ENCODE results near the gene TLE2.
"Not testable (repeated sequence)": the region's sequence is repeated elsewhere in the genome, so short reads cannot be mapped to it uniquely, and the experiment has no call there.

Gene TLE2

DNA sequence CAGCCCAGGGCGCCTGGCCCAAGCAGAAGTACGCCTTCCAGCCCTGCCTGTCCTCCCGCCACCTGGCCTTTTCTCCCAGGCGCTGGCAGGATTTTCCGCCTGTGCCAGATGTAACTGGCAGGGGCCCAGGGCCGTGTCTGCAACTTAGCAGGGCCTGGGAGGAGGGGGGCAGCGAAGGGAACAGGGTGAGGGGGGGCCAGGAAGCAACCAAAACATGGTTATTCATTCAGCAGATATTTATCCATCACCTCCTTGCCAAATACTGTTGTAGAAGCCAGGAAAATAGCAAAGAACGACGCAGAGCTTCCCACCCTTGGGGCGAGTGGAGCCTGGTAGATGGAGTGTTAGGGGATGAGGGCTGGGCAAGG is 46.1 kb downstream of the TLE2 start:
- no peak for DNase-seq (ENCODE audit: low read depth)

DNA sequence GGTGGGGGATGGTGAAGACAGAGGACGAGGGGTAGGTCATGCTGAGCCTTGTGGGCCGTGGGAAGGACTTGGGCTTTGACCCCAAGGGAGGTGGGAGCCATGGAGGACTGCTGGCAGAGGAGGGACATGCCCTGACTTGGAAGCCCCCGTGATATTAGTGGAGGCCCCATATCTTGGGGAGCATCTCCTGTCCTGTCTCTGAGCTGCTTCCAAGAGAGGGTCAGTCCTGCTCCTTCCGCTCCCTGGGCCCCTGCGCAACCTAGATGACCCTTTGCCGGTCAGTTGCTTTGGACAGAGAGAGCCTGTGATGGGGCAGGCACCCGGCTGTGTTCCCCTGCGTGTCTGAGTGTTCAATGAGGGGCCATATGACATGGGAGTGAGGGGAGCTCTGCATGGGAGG is 46.5 kb downstream of the TLE2 start:
- no peak for DNase-seq (ENCODE audit: low read depth)

DNA sequence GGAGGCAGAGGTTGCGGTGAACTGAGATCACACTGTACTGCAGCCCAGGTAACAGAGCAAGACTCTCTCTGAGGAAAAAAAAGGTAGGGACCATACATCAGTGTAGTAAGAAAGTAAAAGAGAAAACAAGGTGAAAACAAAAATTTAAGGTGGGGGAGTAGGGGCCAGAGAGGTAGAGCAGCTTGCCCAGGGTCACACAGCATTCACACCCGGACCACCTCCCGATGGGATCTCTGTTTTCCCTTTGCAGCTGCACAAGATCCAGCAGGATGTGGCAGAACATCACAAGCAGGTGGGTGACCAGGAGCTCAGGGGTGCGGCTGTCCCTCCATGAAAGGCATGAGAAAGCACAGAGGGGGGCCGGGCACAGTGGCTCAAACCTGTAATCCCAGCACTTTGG is 47.2 kb downstream of the TLE2 start:
- DNase-seq (ENCODE audit: low read depth), result no peak

DNA sequence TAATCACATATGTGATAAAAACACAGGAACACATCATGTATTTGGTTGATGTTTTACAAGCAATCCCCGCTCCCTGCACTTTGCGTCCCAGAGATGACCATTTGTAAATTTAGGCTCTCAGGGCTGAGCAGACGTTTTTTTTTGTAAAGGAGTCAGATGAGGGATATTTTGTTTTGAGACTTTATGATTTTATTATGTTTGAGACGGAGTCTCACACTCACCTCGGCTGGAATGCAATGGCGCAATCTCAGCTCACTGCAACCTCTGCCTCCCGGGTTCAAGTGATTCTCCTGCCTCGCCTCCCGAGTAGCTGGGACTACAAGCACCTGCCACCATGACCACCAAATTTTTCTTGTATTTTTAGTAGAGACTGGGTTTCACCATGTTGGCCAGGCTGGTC is 50.3 kb downstream of the TLE2 start:
- no peak for DNase-seq (ENCODE audit: low read depth)

DNA sequence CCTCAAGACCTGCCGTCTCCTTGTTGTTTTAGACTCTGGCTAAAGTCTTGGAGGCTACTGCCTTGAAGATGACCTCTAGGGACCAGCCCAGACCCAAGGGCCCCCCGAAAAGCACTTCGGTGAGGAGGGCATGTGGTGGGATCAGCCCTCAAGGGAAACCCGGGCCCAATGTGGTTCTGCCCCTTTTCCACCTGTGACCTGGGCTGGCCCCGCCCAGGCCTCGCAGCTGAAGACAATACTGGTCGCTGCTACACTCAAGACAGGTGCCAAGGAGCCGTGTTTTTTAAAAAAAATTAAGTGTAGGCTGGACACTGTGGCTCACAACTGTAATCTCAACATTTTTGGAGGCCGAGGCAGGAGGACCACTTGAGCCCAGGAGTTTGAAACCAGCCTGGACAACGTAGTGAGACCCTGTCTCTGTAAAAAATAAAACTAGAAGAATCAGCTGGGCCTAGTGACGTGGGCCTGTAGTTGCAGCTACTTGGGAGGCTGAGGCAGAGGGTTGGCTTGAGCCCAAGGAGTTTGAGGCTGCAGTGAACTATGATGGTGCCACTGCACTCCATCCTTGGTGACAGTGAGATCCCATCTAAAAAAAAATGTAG is 50.8 kb downstream of the TLE2 start:
- DNase-seq (ENCODE audit: low read depth), result no peak

DNA sequence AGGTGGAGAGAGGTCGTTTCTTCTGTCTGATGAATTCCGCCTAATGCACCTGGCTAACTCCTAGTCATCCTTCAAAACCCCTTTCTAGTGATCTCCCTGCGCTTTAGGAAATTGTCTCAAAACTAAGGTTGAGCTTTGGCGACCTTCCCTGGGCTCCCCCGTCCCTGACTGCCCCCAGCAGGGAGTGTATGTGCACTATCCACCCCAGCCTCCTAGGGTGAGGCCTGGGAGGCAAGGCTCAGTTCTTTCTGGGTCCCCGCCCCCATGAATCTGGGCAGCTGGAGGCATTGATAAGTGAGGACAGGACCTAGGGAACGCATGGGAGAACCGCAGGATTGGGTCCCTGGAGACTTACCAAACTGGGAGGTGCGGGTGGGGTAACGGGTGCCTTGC is 51.3 kb downstream of the TLE2 start:
- no peak for DNase-seq (ENCODE audit: low read depth)

DNA sequence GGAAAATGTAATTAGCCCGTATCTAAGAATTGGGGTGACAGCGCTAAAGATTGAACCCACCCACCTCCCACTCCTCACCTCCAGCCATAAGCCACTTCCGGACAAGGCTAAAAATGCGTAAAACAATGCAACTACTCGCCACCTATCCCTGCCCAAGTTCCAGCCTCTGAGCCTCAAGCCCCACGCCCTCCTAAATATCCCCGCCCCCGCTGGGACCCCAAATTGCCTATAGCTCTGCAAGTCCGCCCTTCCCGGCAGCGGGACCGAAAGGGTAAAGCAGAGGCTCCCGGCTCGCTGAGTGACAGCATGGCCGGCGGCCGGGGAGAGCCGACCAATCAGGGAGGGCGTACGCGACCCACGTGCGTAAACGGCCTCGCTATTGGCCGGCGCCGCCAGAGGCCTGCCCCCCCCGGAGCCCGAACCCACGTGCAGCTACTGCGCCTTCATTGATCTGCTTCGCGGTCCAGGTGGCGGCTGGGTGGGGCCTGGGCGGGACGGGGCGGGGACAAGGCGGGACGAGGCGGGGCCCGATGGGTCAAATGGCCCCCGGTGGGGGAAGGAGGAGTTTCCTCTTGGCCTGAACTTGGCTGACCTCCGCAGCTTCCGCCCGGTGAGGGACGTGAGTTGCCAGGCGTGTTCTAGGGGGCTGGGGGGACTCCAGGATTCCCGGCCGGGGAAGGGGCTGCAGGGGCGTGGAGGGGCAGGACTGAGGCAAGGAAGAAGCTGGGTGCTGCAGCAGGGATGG is 51.9 kb downstream of the TLE2 start, which contains the start of gene TLE6:
Gene TLE6, plus strand, starts transcription at position 564 of the 745 bp plus-strand sequence. CDS start 670 bp downstream, outside the sequence.
- DNase-seq (ENCODE audit: low read depth), result peak; percentile 76

DNA sequence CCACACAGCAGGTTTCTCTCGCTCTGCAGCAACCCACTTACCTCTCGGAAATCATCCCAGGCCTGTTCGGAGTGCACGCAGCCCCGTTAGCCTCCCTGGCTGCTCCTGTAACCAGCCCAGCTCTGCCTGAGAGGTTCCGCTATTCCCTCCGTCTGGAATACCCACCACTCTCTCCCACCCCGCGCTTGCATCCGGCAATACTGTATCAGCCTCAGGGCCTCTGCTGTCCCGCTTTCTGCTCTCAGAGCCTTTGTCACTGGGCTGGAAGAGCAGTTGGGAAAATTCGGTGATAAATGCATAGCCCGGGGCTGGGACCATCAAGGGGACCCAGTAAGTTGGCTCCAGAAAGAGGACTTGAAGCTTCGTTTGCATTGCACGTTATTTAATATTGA is 52.5 kb downstream of the TLE2 start:
- DNase-seq (ENCODE audit: low read depth), result no peak

DNA sequence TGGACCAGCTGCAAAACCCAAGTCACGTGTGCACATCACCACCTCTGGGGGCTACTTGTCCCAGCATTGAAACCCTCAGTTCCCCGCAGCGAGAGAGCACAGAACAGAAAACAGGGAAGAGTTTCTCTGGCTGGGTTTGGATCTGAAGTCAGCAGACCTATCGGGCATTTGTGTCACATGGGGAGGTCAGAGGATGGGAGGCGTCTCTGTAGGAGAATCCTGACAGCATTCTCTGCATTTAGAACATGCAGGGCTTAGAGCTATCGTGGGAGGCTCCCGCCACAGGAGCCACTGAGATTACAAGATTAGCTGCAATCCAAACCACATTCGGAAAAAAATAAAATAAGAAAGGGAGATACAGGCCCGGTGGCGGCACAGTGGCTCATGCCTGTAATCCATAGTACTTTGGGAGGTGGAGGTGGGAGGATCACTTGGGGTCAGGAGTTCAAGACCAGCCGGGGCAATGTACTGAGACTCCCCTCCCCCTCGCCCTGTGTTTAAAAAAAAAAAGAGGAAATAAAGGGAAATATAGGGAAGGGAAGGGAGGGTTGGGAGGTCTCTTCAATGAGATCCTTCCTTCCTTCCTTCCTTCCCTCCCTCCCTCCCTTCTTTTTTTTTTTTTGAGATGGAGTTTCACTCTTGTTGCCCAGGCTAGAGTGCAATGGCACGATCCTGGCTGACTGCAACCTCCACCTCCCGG is 54.6 kb downstream of the TLE2 start:
- no peak for DNase-seq (ENCODE audit: low read depth)

DNA sequence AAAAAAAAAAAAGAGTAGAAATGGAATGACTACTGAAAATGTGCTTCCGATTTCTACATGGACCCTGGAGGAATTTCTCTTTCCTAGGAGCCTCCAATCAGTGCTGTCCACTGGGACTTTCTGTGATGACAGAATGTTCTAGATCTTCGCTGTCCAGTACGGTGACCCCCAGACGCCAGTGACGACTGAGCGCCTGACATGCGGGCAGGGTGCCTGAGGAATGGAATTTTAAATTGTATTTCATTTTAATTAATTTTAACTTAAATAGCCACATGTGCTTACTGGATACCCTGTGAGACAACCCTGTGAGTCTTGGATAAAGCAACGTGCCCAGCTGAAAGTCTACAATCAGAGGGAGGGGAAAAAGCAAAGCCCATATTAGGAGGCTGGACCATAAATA is 55.9 kb downstream of the TLE2 start:
- no peak for DNase-seq (ENCODE audit: low read depth)

DNA sequence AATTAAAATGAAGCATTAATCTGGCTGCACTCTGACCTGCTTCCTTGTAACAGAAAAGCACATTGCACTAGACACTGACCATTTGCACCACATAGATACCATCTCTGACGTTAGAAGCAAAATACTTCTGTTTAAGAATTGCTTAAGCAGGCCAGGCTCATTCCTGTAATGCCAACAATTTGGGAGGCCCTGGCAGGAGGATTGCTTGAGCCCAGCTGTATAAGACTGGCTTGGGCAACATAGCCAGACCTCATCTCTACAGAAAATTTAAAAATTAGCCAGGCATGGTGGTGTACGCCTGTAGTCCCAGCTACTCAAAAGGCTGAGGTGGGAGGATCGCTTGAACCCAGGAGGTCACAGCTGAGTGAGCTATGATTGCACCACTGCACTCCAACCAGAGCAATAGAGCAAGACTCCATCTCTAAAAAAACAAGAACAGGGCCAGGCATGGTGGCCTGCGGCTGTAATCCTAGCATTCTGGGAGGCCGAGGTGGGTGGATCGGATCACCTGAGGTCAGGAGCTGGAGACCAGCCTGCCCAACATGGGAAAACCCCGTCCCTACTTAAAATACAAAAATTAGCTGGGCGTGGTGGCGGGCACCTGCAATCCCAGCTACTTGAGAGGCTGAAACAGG is 58.8 kb downstream of the TLE2 start:
- DNase-seq (ENCODE audit: low read depth), result no peak

DNA sequence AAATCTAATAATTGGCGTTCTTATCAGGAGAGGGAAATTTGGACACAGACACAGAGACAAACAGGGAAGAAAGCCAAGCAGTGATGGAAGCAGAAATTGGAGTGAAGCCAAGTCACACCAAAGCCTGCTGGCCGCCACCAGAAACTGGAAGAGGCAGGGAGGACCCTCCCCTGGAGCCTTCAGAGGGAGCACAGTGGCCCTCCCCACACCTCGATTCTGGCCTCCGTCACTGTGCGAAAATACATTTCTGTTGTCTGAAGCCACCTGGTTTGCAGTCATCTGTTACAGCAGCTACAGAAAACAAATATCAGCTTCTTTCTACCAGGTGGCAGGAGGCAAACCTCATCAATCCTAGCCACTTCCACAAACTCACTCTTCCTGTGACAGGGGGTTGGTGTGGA is 60.0 kb downstream of the TLE2 start:
- DNase-seq (ENCODE audit: low read depth), result no peak

DNA sequence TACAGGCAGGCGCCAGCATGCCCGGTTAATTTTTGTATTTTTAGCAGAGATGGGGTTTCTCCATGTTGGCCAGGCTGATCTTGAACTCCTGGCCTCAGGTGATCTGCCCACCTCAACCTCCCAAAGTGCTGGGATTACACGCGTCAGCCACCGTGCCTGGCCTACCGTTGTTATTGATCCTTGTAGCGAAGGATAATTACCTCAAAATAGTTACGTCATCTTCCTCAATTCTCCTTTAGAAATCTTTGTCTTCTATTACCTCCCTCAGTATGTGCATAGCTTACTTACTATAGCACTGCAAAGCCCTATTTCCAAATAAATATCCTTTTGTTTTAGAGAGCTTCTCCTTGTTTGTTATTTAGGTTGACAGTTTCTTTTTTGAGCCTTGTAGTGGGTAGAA is 61.1 kb downstream of the TLE2 start:
- DNase-seq (ENCODE audit: low read depth), result no peak

DNA sequence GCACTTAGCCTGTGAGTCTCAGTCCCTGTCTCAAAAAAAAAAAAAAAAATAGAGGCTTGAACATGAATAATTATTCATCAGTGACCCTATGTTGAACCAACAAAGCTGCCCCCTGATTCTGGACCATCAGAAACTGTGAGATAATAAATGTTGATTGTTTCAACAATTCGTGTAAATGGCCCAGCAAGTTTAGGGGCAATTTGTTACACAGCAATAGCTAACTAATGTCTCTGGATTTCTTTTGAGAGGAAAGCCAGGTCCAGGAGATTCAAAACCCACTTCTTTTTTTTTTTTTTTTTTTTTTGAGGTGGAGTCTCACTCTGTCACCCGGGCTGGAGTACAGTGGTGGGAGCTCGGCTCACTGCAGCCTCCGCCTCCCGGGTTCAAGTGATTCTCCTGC is 64.2 kb downstream of the TLE2 start:
- DNase-seq (ENCODE audit: low read depth), result no peak

DNA sequence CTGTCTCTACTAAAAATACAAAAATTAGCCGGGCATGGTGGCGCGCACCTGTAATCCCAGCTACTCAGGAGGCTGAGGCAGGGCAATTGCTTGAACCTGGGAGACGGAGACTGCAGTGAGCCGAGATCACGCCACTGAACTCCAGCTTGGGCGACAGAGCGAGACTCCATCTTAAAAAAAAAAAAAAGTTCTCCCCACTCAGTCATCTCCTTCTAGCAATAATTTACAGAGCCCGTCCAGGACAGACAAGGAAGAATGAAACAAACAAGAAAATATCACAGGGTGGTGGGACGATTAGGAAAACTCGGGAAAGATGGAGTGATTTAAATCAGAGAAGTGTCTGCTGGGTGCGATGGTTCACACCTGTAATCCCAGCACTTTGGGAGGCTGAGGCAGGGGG is 65.4 kb downstream of the TLE2 start:
- DNase-seq (ENCODE audit: low read depth), result not testable (repeated sequence)

DNA sequence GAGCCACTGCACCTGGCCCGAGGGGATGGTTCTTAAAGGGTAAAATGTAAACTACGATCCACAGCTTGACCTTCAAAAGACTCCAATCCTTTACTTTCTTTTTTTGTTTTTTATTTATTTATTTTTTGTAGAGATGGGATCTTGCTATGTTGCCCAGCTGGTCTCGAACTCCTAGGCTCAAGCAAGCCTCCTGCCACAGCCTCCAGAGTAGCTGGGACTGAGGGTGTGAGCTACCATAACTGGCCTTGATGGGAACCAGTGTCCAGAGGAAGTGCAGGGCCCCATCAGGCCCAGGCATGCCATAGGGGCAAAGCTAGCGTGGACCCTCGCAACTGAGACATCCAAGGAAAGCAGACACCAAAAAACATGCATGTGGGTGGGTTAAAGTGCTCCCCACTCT is 66.0 kb downstream of the TLE2 start:
- no peak for DNase-seq (ENCODE audit: low read depth)

DNA sequence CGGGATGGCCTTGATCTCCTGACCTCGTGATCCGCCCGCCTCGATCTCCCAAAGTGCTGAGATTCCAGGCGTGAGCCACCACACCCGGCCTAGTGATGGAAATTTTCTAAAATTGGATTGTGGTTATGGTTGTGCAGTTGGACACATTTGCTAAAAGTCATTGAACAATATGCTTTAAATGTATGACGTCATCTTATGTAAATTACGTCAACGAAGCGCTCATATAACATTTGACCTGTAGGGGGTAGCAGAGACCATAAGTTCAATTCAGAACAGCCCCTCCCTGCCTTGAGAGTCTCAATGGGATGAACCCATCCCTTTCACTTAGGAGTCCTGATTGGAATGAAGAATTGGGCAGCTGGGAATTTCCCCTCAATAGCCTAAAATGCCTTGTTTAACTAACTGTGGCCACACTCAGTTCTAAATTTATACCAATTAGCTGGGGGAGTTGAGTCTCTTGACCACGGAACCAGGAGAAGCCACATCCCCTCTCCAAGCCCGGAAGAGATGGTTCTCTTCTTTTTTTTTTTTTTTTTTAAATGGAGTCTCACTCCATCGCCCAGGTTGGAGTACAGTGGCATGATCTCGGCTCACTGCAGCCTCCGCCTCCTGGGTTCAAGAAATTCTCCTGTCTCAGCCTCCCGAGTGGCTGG is 66.9 kb downstream of the TLE2 start:
- DNase-seq (ENCODE audit: low read depth), result peak; percentile 61

DNA sequence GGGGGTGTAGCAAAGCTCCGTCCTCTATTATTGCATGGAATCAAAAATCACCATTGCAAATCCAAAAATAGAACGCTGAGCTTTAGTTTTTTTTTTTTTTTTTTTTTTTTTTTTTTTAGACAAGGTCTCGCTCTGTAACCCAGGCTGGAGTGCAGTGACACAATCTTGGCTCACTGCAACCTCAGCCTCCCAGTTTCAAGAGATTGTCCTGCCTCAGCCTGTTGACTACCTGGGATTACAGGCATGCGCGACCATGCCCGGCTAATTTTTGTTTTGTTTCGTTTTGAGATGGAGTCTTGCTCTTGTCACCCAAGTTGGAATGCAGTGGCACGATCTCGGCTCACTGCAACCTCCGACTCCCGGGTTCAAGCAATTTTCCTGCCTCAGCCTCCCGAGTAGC is 69.0 kb downstream of the TLE2 start:
- no peak for DNase-seq (ENCODE audit: low read depth)

DNA sequence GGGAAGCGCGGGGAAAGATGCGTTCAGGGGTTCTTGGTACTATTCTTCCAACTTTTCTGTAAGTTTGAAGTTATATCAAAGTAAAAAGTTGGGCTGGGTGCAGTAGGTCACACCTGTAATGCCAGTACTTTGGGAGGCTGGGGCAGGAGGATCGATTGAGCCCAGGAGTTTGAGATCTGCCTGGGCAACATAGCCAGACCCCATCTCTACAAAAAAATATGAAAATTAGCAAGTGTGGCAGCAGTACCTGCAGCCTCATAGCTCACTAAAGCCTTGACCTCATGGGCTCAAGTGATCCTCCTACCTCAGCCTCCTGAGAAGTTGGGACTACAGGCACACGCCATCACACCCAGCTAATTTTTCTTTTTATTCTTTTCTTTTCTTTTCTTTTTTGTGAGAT is 71.9 kb downstream of the TLE2 start:
- no peak for DNase-seq (ENCODE audit: low read depth)

DNA sequence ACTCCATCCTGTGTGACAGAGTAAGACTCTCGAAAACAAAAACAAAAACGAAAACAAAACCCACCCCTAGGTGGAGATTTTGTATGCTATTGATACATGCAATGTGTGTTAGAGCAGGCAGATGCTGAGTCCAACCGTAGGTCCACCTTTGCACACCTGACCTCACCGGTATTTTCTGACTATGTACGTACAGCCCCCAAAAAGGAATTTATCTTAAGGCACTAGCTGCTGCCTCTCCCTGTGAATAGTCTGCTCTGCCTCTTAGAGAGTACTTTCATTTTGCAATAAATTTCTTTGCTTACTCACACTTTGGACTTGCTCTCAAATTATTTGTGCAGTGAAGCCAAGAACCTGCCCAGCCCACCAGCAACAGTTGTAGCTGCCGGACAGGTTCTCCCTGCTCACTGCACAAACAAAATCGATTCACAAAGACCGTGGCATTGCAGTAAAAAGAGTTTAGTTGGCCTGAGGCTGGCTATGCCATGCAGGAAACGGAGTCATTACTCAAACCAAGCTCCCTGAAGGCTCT is 76.1 kb downstream of the TLE2 start:
- no peak for DNase-seq (ENCODE audit: low read depth)

DNA sequence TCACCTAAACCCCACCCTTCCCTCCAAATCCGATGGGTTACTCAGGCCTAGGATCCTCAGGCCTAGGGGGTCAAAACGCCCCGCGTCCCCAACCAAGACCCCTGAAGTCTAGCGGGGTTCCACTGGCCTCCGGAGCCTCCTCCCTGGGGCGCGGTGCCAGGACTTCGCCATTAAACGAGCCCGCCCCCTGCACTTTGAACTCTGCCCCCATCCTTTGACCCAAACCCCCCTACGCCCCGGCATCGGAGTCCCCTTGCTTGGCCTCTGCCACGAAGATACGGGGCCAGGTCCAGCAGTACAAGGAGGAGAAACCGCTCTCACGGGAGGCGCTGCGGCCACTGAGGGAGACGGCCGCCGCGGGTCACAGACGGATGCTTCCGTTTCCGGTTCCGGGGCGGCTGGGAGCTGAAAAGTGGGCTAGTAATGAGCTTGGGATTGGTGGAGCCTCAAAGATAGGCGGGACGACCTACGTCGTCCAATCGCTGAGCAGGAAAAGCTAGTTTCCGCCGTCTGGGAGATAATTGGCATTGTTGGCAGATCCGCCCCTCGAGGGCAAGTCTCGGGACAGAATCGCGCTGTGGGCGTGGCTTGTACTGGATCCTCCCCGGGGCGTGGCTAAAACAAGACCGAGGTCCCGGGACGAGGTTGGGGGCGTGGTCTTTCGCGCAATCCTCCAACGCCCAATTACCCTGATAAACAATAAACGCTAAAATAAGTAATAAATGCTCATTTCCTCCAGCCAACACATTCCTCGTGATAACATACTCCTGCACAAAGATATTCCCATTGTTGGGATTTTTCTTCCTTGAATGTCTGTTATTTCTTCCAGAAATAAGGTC is 78.6 kb downstream of the TLE2 start:
- peak; percentile 100 for DNase-seq (ENCODE audit: low read depth)
